Panc1 (cell line): Measurements from ENCODE around the gene PDXDC1.

Experiments
- CTCF ChIP-seq: fragments of 450-650 bp; IDR thresholded peaks from 2 replicates; pipeline ENCODE4 v1.5.1; 2017; ENCODE audit warnings: mild to moderate bottlenecking
- SIN3A ChIP-seq: IDR thresholded peaks from 2 replicates; pipeline ENCODE4 v1.6.1; 2012; ENCODE audit warnings: low read depth, mild to moderate bottlenecking, low read length, moderate library complexity, borderline replicate concordance; ENCODE audit not compliant: insufficient read depth
- TCF7L2 ChIP-seq: IDR thresholded peaks from 2 replicates; pipeline ENCODE4 v1.6.1; 2011; ENCODE audit warnings: mild to moderate bottlenecking, low read depth, low read length, inconsistent platforms

GRCh38 chr16:15037003-15037402 is 62.2 kb downstream of the PDXDC1 start:
- TF ChIP-seq CTCF (no peak), TCF7L2 (no peak), SIN3A (no peak)
